Measurements from ENCODE around the gene ACER3.

The ACER3 gene

GRCh38 chr11:77040401-77040777, 179.7 kb downstream of the ACER3 start:
- ATAC-seq (ENCODE audit: low read depth), result no peak
- TF ChIP-seq CTCF (IDR thresholded peaks at IDR 0.05; ENCODE audit: poor library complexity, severe bottlenecking), result no peak
- H3K36me3 ChIP-seq (ENCODE audit: low read depth), result no peaks in the 10 kb centered on the region

DNA sequence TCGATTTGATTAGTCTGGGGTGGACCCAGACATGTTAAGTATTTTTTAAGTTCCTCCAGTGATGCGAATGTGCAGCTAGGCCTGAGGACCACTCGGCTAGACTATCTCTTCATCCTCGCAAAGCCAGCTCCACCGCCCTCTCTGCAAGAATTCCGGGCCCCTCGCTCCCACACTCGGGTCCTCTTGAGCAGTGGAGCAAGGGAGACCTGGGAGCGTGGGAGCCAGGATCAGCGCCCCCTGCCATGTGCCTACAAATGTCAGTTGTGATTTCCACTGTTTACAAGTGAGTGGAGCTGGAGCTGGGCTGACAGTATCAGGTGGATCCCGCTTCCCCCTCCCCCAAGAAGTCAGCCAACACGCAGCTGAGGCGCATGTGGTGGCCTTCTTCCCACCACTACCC, 180.2 kb downstream of the ACER3 start:
- Histone ChIP-seq H3K4me1 (ENCODE audit: insufficient read depth, poor library complexity, severe bottlenecking) (no peaks in the 10 kb centered on the region), H3K27me3 (ENCODE audit: insufficient read depth, poor library complexity, severe bottlenecking) (peaks cover 19% of the 10 kb centered on the region), H3K27ac (ENCODE audit: poor library complexity, severe bottlenecking) (no peak overlapping the region), H3K36me3 (ENCODE audit: low read depth) (no peaks in the 10 kb centered on the region), H3K9me3 (ENCODE audit: severe bottlenecking) (no peaks in the 10 kb centered on the region), H3K4me3 (ENCODE audit: severe bottlenecking) (no peak overlapping the region)
- ATAC-seq (ENCODE audit: low read depth) (no peak), DNase-seq (ENCODE audit: low spot score) (no peak)
- no peak for TF ChIP-seq CTCF (IDR thresholded peaks at IDR 0.05; ENCODE audit: poor library complexity, severe bottlenecking)

More at GRCh38 chr11:77040401-77040777, 179.7 kb downstream of the ACER3 start:
- Histone ChIP-seq H3K4me3 (ENCODE audit: severe bottlenecking) (no peak overlapping the region), H3K27ac (ENCODE audit: poor library complexity, severe bottlenecking) (no peak overlapping the region), H3K9me3 (ENCODE audit: severe bottlenecking) (no peaks in the 10 kb centered on the region), H3K27me3 (ENCODE audit: insufficient read depth, poor library complexity, severe bottlenecking) (peaks cover 19% of the 10 kb centered on the region), H3K4me1 (ENCODE audit: insufficient read depth, poor library complexity, severe bottlenecking) (no peaks in the 10 kb centered on the region)
- no peak for DNase-seq (ENCODE audit: low spot score)

GRCh38 chr11:77042111-77042726, 181.5 kb downstream of the ACER3 start:
- Histone ChIP-seq H3K9me3 (ENCODE audit: severe bottlenecking) (no peaks in the 10 kb centered on the region), H3K4me1 (ENCODE audit: insufficient read depth, poor library complexity, severe bottlenecking) (peaks cover 6% of the 10 kb centered on the region), H3K27ac (ENCODE audit: poor library complexity, severe bottlenecking) (no peak overlapping the region), H3K27me3 (ENCODE audit: insufficient read depth, poor library complexity, severe bottlenecking) (peaks cover 19% of the 10 kb centered on the region), H3K4me3 (ENCODE audit: severe bottlenecking) (no peak overlapping the region), H3K36me3 (ENCODE audit: low read depth) (no peaks in the 10 kb centered on the region)
- ATAC-seq (ENCODE audit: low read depth), result no peak
- no peak for DNase-seq (ENCODE audit: low spot score)
- no peak for TF ChIP-seq CTCF (IDR thresholded peaks at IDR 0.05; ENCODE audit: poor library complexity, severe bottlenecking)

DNA sequence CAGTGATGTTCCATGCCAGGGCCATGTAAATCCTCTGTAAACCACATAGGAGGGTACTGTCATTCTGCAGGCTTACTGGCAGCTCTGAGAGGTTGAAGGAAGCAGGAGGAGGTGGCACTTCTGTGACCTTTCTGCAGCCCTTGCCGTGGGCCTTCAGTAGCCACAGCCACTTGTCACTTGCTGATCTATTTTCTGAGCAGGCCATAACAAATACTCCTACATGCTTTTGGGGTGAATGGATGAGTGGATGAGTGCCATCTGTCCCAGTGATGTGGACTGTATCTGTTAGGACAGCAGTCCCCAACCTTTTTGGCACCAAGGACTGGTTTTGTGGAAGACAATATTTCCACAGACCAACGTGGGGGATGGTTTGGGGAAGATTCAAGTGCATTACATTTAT, 183.6 kb downstream of the ACER3 start:
- ATAC-seq (ENCODE audit: low read depth), result no peak

More for the DNA sequence above, 183.6 kb downstream of the ACER3 start:
- no peaks in the 10 kb centered on the region for H3K9me3 ChIP-seq (ENCODE audit: severe bottlenecking)
- peaks cover 7% of the 10 kb centered on the region for H3K4me1 ChIP-seq (ENCODE audit: insufficient read depth, poor library complexity, severe bottlenecking)
- no peak overlapping the region for H3K27ac ChIP-seq (ENCODE audit: poor library complexity, severe bottlenecking)
- DNase-seq (ENCODE audit: low spot score), result no peak
- H3K4me3 ChIP-seq (ENCODE audit: severe bottlenecking), result no peak overlapping the region
- H3K36me3 ChIP-seq (ENCODE audit: low read depth), result no peaks in the 10 kb centered on the region
- TF ChIP-seq CTCF (IDR thresholded peaks at IDR 0.05; ENCODE audit: poor library complexity, severe bottlenecking), result no peak
- peaks cover 10% of the 10 kb centered on the region for H3K27me3 ChIP-seq (ENCODE audit: insufficient read depth, poor library complexity, severe bottlenecking)

All from RWPE2 (cell line).